Activated CD8-positive, alpha-beta memory T cell treated with anti-CD3 and anti-CD28 coated beads, Interleukin-2, amount 10 ng/mL, durations not matched to agents 7 days and 5 days (primary cell): Measurements from ENCODE around the gene MRAP2. TPM values are rescaled to one million over a fixed set of nuclear protein-coding genes. Genes with fewer than 3 reads are reported as not detected.

Experiments used
- ATAC-seq: fragments of 150-1000 bp; cut with Tn5 transposase; one replicate; pipeline ENCODE4 v1.10.0; 2021; ENCODE audit warnings: moderate library complexity
- CTCF ChIA-PET: fragments of 350-600 bp; sonication (Branson Sonifier 250); formaldehyde crosslinking; loops from one replicate; lab custom pipeline; 2021; ENCODE audit warnings: antibody characterized with exemption; lab: Charles Lee
- DNase-seq: peaks from one replicate; pipeline ENCODE4 v3.0.0-alpha.2; 2020
- H3K27ac Mint-ChIP-seq: one replicate; pipeline ENCODE4 v1.8.0; 2021; ENCODE audit warnings: mild to moderate bottlenecking, mixed read lengths
- H3K27me3 Mint-ChIP-seq: one replicate; pipeline ENCODE4 v1.8.0; 2021; ENCODE audit warnings: mixed read lengths
- H3K36me3 Mint-ChIP-seq: one replicate; pipeline ENCODE4 v1.8.0; 2021; ENCODE audit warnings: mild to moderate bottlenecking, mixed read lengths
- H3K4me1 Mint-ChIP-seq: one replicate; pipeline ENCODE4 v1.8.0; 2021; ENCODE audit warnings: mixed read lengths
- H3K4me3 Mint-ChIP-seq: one replicate; pipeline ENCODE4 v1.8.0; 2021; ENCODE audit warnings: mild to moderate bottlenecking, moderate library complexity, mixed read lengths
- H3K9me3 Mint-ChIP-seq: one replicate; pipeline ENCODE4 v1.8.0; 2022; ENCODE audit warnings: low read depth, mixed read lengths
- total RNA-seq, 2 experiments: library from RNA; stranded (reverse); gene quantifications; one replicate each; pipeline ENCODE4 v1.2.3, GENCODE V29; 2021

The MRAP2 gene
- total RNA-seq, 2 experiments from 2014 or later = not detected

GRCh38 chr6:84046755-84047154 lies 13.2 kb downstream of the MRAP2 start:
- Mint-ChIP-seq H3K27ac (no peak overlapping the region), H3K9me3 (no peaks in the 10 kb centered on the region), H3K4me3 (no peak overlapping the region), H3K4me1 (no peaks in the 10 kb centered on the region), H3K36me3 (no peaks in the 10 kb centered on the region), H3K27me3 (no peaks in the 10 kb centered on the region)
- DNase-seq (no peak), ATAC-seq (no peak)
- CTCF ChIA-PET = no interaction called here

GRCh38 chr6:84048588-84048987 lies 15.0 kb downstream of the MRAP2 start:
- no peaks in the 10 kb centered on the region for H3K36me3 Mint-ChIP-seq
- DNase-seq (no peak), ATAC-seq (no peak)
- H3K4me1 Mint-ChIP-seq = no peaks in the 10 kb centered on the region
- no peak overlapping the region for H3K4me3 Mint-ChIP-seq
- no peaks in the 10 kb centered on the region for H3K9me3 Mint-ChIP-seq
- H3K27ac Mint-ChIP-seq = no peak overlapping the region
- H3K27me3 Mint-ChIP-seq = no peaks in the 10 kb centered on the region
- CTCF ChIA-PET = no interaction called here

- Mint-ChIP-seq H3K4me1 (no peaks in the 10 kb centered on the region), H3K27ac (no peak overlapping the region), H3K27me3 (no peaks in the 10 kb centered on the region), H3K4me3 (no peak overlapping the region), H3K9me3 (no peaks in the 10 kb centered on the region), H3K36me3 (no peaks in the 10 kb centered on the region)
- DNase-seq (no peak), ATAC-seq (no peak)
- CTCF ChIA-PET = no interaction called here
Measured at GRCh38 chr6:84050408-84050807, 16.8 kb downstream of the MRAP2 start.

GRCh38 chr6:84052204-84052882 lies 18.8 kb downstream of the MRAP2 start:
- Mint-ChIP-seq H3K4me1 (no peaks in the 10 kb centered on the region), H3K27me3 (no peaks in the 10 kb centered on the region), H3K36me3 (no peaks in the 10 kb centered on the region), H3K9me3 (no peaks in the 10 kb centered on the region), H3K4me3 (no peak overlapping the region), H3K27ac (no peak overlapping the region)
- CTCF ChIA-PET = no interaction called here
- ATAC-seq = no peak
- no peak for DNase-seq

GRCh38 chr6:84052883-84053241 lies 19.3 kb downstream of the MRAP2 start:
- Mint-ChIP-seq H3K9me3 (no peaks in the 10 kb centered on the region), H3K4me1 (no peaks in the 10 kb centered on the region), H3K27me3 (no peaks in the 10 kb centered on the region), H3K4me3 (no peak overlapping the region), H3K27ac (no peak overlapping the region), H3K36me3 (no peaks in the 10 kb centered on the region)
- DNase-seq (no peak), ATAC-seq (no peak)
- CTCF ChIA-PET = no interaction called here

- Mint-ChIP-seq H3K27ac (no peak overlapping the region), H3K9me3 (no peaks in the 10 kb centered on the region), H3K4me1 (no peaks in the 10 kb centered on the region), H3K27me3 (no peaks in the 10 kb centered on the region), H3K36me3 (no peaks in the 10 kb centered on the region), H3K4me3 (no peak overlapping the region)
- ATAC-seq (no peak), DNase-seq (no peak)
- CTCF ChIA-PET = no interaction called here
Measured at GRCh38 chr6:84055647-84056046, 22.1 kb downstream of the MRAP2 start.

- H3K27ac Mint-ChIP-seq = no peak overlapping the region
- no peaks in the 10 kb centered on the region for H3K36me3 Mint-ChIP-seq
- no peak overlapping the region for H3K4me3 Mint-ChIP-seq
- CTCF ChIA-PET = no interaction called here
- no peak for DNase-seq
- H3K9me3 Mint-ChIP-seq = no peaks in the 10 kb centered on the region
- H3K4me1 Mint-ChIP-seq = no peaks in the 10 kb centered on the region
- H3K27me3 Mint-ChIP-seq = no peaks in the 10 kb centered on the region
- ATAC-seq = no peak
Measured at GRCh38 chr6:84057908-84058307, 24.3 kb downstream of the MRAP2 start.

GRCh38 chr6:84059082-84059481 lies 25.5 kb downstream of the MRAP2 start:
- H3K4me1 Mint-ChIP-seq = no peaks in the 10 kb centered on the region

GRCh38 chr6:84061174-84061573 lies 27.6 kb downstream of the MRAP2 start:
- Mint-ChIP-seq H3K27ac (no peak overlapping the region), H3K4me3 (no peak overlapping the region), H3K27me3 (no peaks in the 10 kb centered on the region), H3K9me3 (no peaks in the 10 kb centered on the region), H3K4me1 (no peaks in the 10 kb centered on the region), H3K36me3 (no peaks in the 10 kb centered on the region)
- no peak for DNase-seq
- CTCF ChIA-PET = no interaction called here
- no peak for ATAC-seq

More at GRCh38 chr6:84059082-84059481, 25.5 kb downstream of the MRAP2 start:
- H3K27ac Mint-ChIP-seq = no peak overlapping the region
- H3K27me3 Mint-ChIP-seq = no peaks in the 10 kb centered on the region
- DNase-seq (no peak), ATAC-seq (no peak)
- CTCF ChIA-PET = no interaction called here
- no peaks in the 10 kb centered on the region for H3K9me3 Mint-ChIP-seq
- H3K4me3 Mint-ChIP-seq = no peak overlapping the region
- H3K36me3 Mint-ChIP-seq = no peaks in the 10 kb centered on the region

GRCh38 chr6:84061613-84062398 lies 28.2 kb downstream of the MRAP2 start:
- DNase-seq (no peak), ATAC-seq (no peak)
- Mint-ChIP-seq H3K27ac (no peak overlapping the region), H3K9me3 (no peaks in the 10 kb centered on the region), H3K27me3 (no peaks in the 10 kb centered on the region), H3K4me1 (no peaks in the 10 kb centered on the region), H3K4me3 (no peak overlapping the region), H3K36me3 (no peaks in the 10 kb centered on the region)
- CTCF ChIA-PET = no interaction called here

GRCh38 chr6:84062519-84063154 lies 29.1 kb downstream of the MRAP2 start:
- no peaks in the 10 kb centered on the region for H3K27me3 Mint-ChIP-seq
- H3K27ac Mint-ChIP-seq = no peak overlapping the region
- ATAC-seq (no peak), DNase-seq (no peak)
- H3K36me3 Mint-ChIP-seq = no peaks in the 10 kb centered on the region
- CTCF ChIA-PET = no interaction called here
- H3K4me1 Mint-ChIP-seq = no peaks in the 10 kb centered on the region
- H3K9me3 Mint-ChIP-seq = no peaks in the 10 kb centered on the region
- H3K4me3 Mint-ChIP-seq = no peak overlapping the region

- Mint-ChIP-seq H3K36me3 (no peaks in the 10 kb centered on the region), H3K4me1 (no peaks in the 10 kb centered on the region), H3K27ac (no peak overlapping the region), H3K27me3 (peaks cover 2% of the 10 kb centered on the region), H3K4me3 (no peak overlapping the region), H3K9me3 (no peaks in the 10 kb centered on the region)
- no peak for ATAC-seq
- CTCF ChIA-PET = no interaction called here
- no peak for DNase-seq
Measured at GRCh38 chr6:84065693-84066290, 32.2 kb downstream of the MRAP2 start.

- no peak for ATAC-seq
- Mint-ChIP-seq H3K36me3 (no peaks in the 10 kb centered on the region), H3K9me3 (no peaks in the 10 kb centered on the region), H3K4me1 (no peaks in the 10 kb centered on the region), H3K27ac (no peak overlapping the region), H3K27me3 (peaks cover 2% of the 10 kb centered on the region), H3K4me3 (no peak overlapping the region)
- CTCF ChIA-PET = no interaction called here
- DNase-seq = no peak
Measured at GRCh38 chr6:84066536-84066935, 33.0 kb downstream of the MRAP2 start.
